ENCODE results near the gene DNHD1. TPM values are rescaled to one million over a fixed set of nuclear protein-coding genes. Genes with fewer than 3 reads are reported as not detected.

DNHD1 gene
- total and polyA plus RNA-seq, 2 of the 4 experiments (the other 2 are of a cell fraction), result 1.8 to 3.6 TPM

DNA sequence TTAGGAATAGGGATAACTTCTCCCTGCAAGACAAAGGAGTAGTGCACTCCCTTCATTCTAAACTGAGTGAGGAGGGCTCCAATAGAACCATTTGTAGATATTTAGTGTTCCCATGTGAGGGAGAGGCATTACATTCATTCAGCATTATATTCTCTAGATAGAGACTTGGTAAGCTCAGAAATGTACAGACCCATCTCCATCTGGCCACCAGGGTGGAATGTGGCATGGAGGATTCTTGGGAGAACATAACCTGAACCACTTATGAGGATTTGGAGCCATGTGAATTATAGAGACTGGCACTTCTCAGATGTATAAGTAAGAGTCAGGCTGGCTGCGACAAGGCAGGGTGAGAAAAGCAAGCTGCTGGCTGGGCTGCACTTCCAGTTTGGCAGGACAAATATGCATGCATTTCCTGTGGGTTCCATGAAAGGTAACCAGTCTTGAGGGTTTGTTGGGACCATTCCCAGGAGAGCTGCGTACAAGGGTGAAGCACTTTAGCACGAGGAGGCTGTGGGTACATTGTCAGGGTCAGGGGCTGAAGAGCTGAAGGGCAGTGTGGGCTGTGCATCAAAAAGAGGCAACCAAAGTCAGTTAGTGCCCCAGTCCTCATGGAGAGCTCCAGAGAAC lies 97.2 kb downstream of the DNHD1 start:
- no peak overlapping the region for H2BK120ac ChIP-seq (ENCODE audit: low read depth, low read length)
- H2AK9ac ChIP-seq (replicated peaks; ENCODE audit: low read depth, low read length, poor library complexity), result no peak overlapping the region
- H4K20me1 ChIP-seq (ENCODE audit: insufficient read depth, low read length), result no peaks in the 10 kb centered on the region
- no peak overlapping the region for H2BK5ac ChIP-seq (ENCODE audit: low read depth, low read length, poor library complexity, severe bottlenecking)
- no TSS peak for BruUV-seq (replicated peaks)
- H3K27ac ChIP-seq (ENCODE audit: insufficient read depth, low read length), result no peak overlapping the region
- H3K4me2 ChIP-seq (ENCODE audit: low read depth, low read length), result no peak overlapping the region
- no peak overlapping the region for H4K5ac ChIP-seq (ENCODE audit: low read depth, low read length)
- WGBS, 2 experiments (ENCODE audit: extremely low coverage in 2 of 2, insufficient read length in 1 of 2), result 100% methylated on average over 1 of the region's 3 CpGs; no CpG with 5 or more reads in 1 of the 2 experiments
- no peak overlapping the region for H4K91ac ChIP-seq (ENCODE audit: insufficient read depth, low read depth, low read length)
- no peak overlapping the region for H3K56ac ChIP-seq (ENCODE audit: extremely low read depth, insufficient read depth, low read length)
- no peak overlapping the region for H2BK20ac ChIP-seq (ENCODE audit: low read depth, low read length)
- H3K23ac ChIP-seq (ENCODE audit: low read depth, low read length), result no peak overlapping the region
- H3K79me1 ChIP-seq (ENCODE audit: low read depth in 1 of 2, low read length in 2 of 2), result peaks cover 21 to 46% of the 10 kb centered on the region in 2 experiments
- H2BK15ac ChIP-seq (ENCODE audit: low read depth, low read length), result no peak overlapping the region
- intact Hi-C loops (cut with micrococcal nuclease) (loop anchor here (5.0 kb wide), 1 partner anchor 52 kb away; no protein-coding TSS in a partner anchor), in situ Hi-C loops (cut with MboI; ENCODE audit: low sequenced_read_pairs) (no loop called here), dilution Hi-C loops (cut with HindIII; ENCODE audit: low sequenced_read_pairs, unreplicated experiment) (no loop called here)
- H3K18ac ChIP-seq (ENCODE audit: low read depth, low read length), result no peak overlapping the region
- H2AFZ ChIP-seq (replicated peaks; ENCODE audit: low read length, poor library complexity), result no peak overlapping the region
- H3K9me3 ChIP-seq (ENCODE audit: control insufficient read depth, insufficient read depth, low read length), result no peaks in the 10 kb centered on the region
- no peak overlapping the region for H3K9ac ChIP-seq (ENCODE audit: low read depth, low read length)
- H2AK5ac ChIP-seq (ENCODE audit: low read depth, low read length), result no peak overlapping the region
- no peaks in the 10 kb centered on the region for H3K27me3 ChIP-seq (ENCODE audit: control insufficient read depth, insufficient read depth, low read length)
- no peak for ATAC-seq (ENCODE audit: low read depth)
- no peak overlapping the region for H3K4me3 ChIP-seq (ENCODE audit: insufficient read depth, low read depth, low read length)
- DNase-seq, result no peak
- POLR2A ChIA-PET (ENCODE audit: unreplicated experiment), result interaction anchor here (1.0 kb wide), 1 partner anchor 10 kb away, joined by 3 read pairs; no protein-coding TSS in a partner anchor
- H3K4me1 ChIP-seq (ENCODE audit: control insufficient read depth, insufficient read depth, low read length), result no peaks in the 10 kb centered on the region
- H4K8ac ChIP-seq (ENCODE audit: low read depth in 2 of 2, low read length in 2 of 2), result no peak overlapping the region
- TF ChIP-seq RAD21 (IDR thresholded peaks at IDR 0.05; ENCODE audit: low read length) (no peak), POLR2A (IDR thresholded peaks at IDR 0.05; ENCODE audit: low read depth, low read length) (no peak), CEBPB (IDR thresholded peaks at IDR 0.05; ENCODE audit: low read depth, low read length) (no peak), MAFK (IDR thresholded peaks at IDR 0.05; ENCODE audit: low read depth, low read length) (no peak), BHLHE40 (IDR thresholded peaks at IDR 0.05; ENCODE audit: low read depth, low read length) (no peak), CHD1 (IDR thresholded peaks at IDR 0.05; ENCODE audit: low read depth, low read length) (no peak), MXI1 (IDR thresholded peaks at IDR 0.05; ENCODE audit: borderline replicate concordance, low read depth, low read length) (no peak), RFX5 (IDR thresholded peaks at IDR 0.05; ENCODE audit: low read depth, low read length) (no peak), SMC3 (IDR thresholded peaks at IDR 0.05; ENCODE audit: low read depth, low read length) (no peak), NFE2L2 (IDR thresholded peaks at IDR 0.05; ENCODE audit: low read depth, low read length) (no peak), MAZ (IDR thresholded peaks at IDR 0.05; ENCODE audit: borderline replicate concordance, low read depth, low read length) (no peak), RCOR1 (IDR thresholded peaks at IDR 0.05; ENCODE audit: insufficient replicate concordance, low read length) (no peak)
- TF ChIP-seq, protein P1, sequence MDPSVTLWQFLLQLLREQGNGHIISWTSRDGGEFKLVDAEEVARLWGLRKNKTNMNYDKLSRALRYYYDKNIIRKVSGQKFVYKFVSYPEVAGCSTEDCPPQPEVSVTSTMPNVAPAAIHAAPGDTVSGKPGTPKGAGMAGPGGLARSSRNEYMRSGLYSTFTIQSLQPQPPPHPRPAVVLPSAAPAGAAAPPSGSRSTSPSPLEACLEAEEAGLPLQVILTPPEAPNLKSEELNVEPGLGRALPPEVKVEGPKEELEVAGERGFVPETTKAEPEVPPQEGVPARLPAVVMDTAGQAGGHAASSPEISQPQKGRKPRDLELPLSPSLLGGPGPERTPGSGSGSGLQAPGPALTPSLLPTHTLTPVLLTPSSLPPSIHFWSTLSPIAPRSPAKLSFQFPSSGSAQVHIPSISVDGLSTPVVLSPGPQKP (IDR thresholded peaks at IDR 0.05; ENCODE audit: borderline replicate concordance, low read depth, low read length), result no peak
- TF ChIP-seq, protein P2, sequence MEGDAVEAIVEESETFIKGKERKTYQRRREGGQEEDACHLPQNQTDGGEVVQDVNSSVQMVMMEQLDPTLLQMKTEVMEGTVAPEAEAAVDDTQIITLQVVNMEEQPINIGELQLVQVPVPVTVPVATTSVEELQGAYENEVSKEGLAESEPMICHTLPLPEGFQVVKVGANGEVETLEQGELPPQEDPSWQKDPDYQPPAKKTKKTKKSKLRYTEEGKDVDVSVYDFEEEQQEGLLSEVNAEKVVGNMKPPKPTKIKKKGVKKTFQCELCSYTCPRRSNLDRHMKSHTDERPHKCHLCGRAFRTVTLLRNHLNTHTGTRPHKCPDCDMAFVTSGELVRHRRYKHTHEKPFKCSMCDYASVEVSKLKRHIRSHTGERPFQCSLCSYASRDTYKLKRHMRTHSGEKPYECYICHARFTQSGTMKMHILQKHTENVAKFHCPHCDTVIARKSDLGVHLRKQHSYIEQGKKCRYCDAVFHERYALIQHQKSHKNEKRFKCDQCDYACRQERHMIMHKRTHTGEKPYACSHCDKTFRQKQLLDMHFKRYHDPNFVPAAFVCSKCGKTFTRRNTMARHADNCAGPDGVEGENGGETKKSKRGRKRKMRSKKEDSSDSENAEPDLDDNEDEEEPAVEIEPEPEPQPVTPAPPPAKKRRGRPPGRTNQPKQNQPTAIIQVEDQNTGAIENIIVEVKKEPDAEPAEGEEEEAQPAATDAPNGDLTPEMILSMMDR (conservative IDR thresholded peaks at IDR 0.05; ENCODE audit: low read depth, low read length), result no peak
- H3K9me1 ChIP-seq (ENCODE audit: insufficient read depth, low read length), result 0 out of 2 replicates have a peak, but pooled peaks cover 4% of the 10 kb centered on the region
- no peak overlapping the region for H3K4ac ChIP-seq (ENCODE audit: low read depth, low read length)
- CTCF ChIA-PET, result interaction anchor here (2.0 kb wide), 1 partner anchor 63 kb away, joined by 6 read pairs; no protein-coding TSS in a partner anchor
- H3K14ac ChIP-seq (replicated peaks; ENCODE audit: low read depth, low read length), result no peak overlapping the region
- H3K36me3 ChIP-seq (ENCODE audit: control insufficient read depth, insufficient read depth, low read length), result peaks cover 33% of the 10 kb centered on the region
